ENCODE data around the gene PRKAB2. TPM values are rescaled to one million over a fixed set of nuclear protein-coding genes. Genes with fewer than 3 reads are reported as not detected.
"Not testable (repeated sequence)": the region's sequence is repeated elsewhere in the genome, so short reads cannot be mapped to it uniquely, and the experiment has no call there.

Gene PRKAB2
- total and polyA plus RNA-seq, 9 donors = 7.8 to 19.6 (median 13.4) TPM

GRCh38 chr1:147117109-147117508, 55.2 kb downstream of the PRKAB2 start:
- H3K27ac ChIP-seq = no peak overlapping the region
- TF ChIP-seq EP300 (IDR thresholded peaks at IDR 0.05) = no peak
- no peak for TF ChIP-seq POLR2A (IDR thresholded peaks at IDR 0.05)
- TF ChIP-seq CTCF (IDR thresholded peaks at IDR 0.05) = no peak
- no peak for DNase-seq
- no peaks in the 10 kb centered on the region for H3K4me1 ChIP-seq (ENCODE audit: insufficient read depth)
- no peaks in the 10 kb centered on the region for H3K27me3 ChIP-seq
- no peaks in the 10 kb centered on the region for H3K9me3 ChIP-seq
- H3K4me3 ChIP-seq = no peak overlapping the region
- H3K36me3 ChIP-seq = no peaks in the 10 kb centered on the region
- WGBS, 3 donors = 58 to 83% (median 63%) methylated on average over 1 of the region's 1 CpG
- intact Hi-C loops (cut with DNase I) = no loop called here

GRCh38 chr1:147115496-147115895, 56.8 kb downstream of the PRKAB2 start:
- 67 to 78% (median 76%) methylated on average over 2 of the region's 2 CpGs for WGBS, 3 donors
- Histone ChIP-seq H3K4me3 (no peak overlapping the region), H3K9me3 (no peaks in the 10 kb centered on the region), H3K27ac (no peak overlapping the region), H3K27me3 (no peaks in the 10 kb centered on the region), H3K4me1 (ENCODE audit: insufficient read depth) (no peaks in the 10 kb centered on the region), H3K36me3 (no peaks in the 10 kb centered on the region)
- no peak for TF ChIP-seq CTCF (IDR thresholded peaks at IDR 0.05)
- no peak for DNase-seq
- intact Hi-C loops (cut with DNase I) = no loop called here

GRCh38 chr1:147115079-147115478, 57.2 kb downstream of the PRKAB2 start:
- H3K4me3 ChIP-seq; H3K27ac ChIP-seq; intact Hi-C loops (cut with DNase I); H3K4me1 ChIP-seq (ENCODE audit: insufficient read depth); DNase-seq; H3K9me3 ChIP-seq; H3K27me3 ChIP-seq; H3K36me3 ChIP-seq: not testable (repeated sequence)
- 78 to 90% (median 81%) methylated on average over 4 of the region's 4 CpGs for WGBS, 3 donors

- H3K4me1 ChIP-seq (ENCODE audit: insufficient read depth); H3K9me3 ChIP-seq; H3K36me3 ChIP-seq; H3K27me3 ChIP-seq; intact Hi-C loops (cut with DNase I); H3K27ac ChIP-seq; H3K4me3 ChIP-seq; DNase-seq: not testable (repeated sequence)
- 42 to 74% (median 47%) methylated on average over 1 of the region's 1 CpG for WGBS, 3 donors
Observed at GRCh38 chr1:147114353-147114752, 57.9 kb downstream of the PRKAB2 start.

- Histone ChIP-seq H3K4me3 (no peak overlapping the region), H3K27me3 (no peaks in the 10 kb centered on the region), H3K9me3 (no peaks in the 10 kb centered on the region), H3K27ac (no peak overlapping the region), H3K4me1 (ENCODE audit: insufficient read depth) (no peaks in the 10 kb centered on the region), H3K36me3 (no peaks in the 10 kb centered on the region)
- no peak for DNase-seq
- intact Hi-C loops (cut with DNase I) = no loop called here
- WGBS, 3 donors = 75 to 80% (median 79%) methylated on average over 7 of the region's 7 CpGs
- no peak for TF ChIP-seq POLR2A (IDR thresholded peaks at IDR 0.05)
- TF ChIP-seq CTCF (IDR thresholded peaks at IDR 0.05) = no peak
- no peak for TF ChIP-seq EP300 (IDR thresholded peaks at IDR 0.05)
Observed at GRCh38 chr1:147111381-147112130, 60.7 kb downstream of the PRKAB2 start.
